Neural progenitor cell (in vitro differentiated cells): ENCODE results near the gene NDNF.

Experiments
- CTCF ChIP-seq: fragments of 200-600 bp; sonication (generic); IDR thresholded peaks from 2 replicates; pipeline ENCODE4 v1.5.1; 2017; ENCODE audit warnings: antibody characterized with exemption, mild to moderate bottlenecking
- EZH2phosphoT487 ChIP-seq: fragments of 200-600 bp; sonication (generic); IDR thresholded peaks from 2 replicates; pipeline ENCODE4 v1.6.1; 2017; ENCODE audit warnings: antibody characterized with exemption

GRCh38 chr4:121098266-121098665 lies 25.9 kb upstream of the NDNF start:
- TF ChIP-seq EZH2phosphoT487: no peak
- no peak for TF ChIP-seq CTCF
